PC-3 (cell line): ENCODE data around the gene SLC11A2. TPM values are rescaled to one million over a fixed set of nuclear protein-coding genes. Genes with fewer than 3 reads are reported as not detected.
A peak's percentile ranks its signal among the peaks of the same experiment; 100 is the strongest.

ENCODE experiments used
- ATAC-seq: fragments of 200-7000 bp; cut with Tn5 transposase; 2 replicates; pipeline ENCODE4 v1.9.1; 2020; ENCODE audit warnings: mild to moderate bottlenecking, moderate library complexity
- BruUV-seq: library from RNA; stranded (reverse); fragments of 400-500 nt; replicated peaks from 2 replicates; lab custom pipeline; 2021; lab: Mats Ljungman, UMichigan
- CTCF ChIA-PET: fragments of 300-600 bp; sonication (Branson Sonifier 250); formaldehyde crosslinking; loops from one replicate; lab custom pipeline; 2022; ENCODE audit warnings: antibody characterized with exemption; lab: Charles Lee
- POLR2A ChIA-PET: fragments of 300-600 bp; sonication (Branson Sonifier 250); formaldehyde crosslinking; loops from one replicate; lab custom pipeline; 2022; ENCODE audit warnings: antibody characterized with exemption; ENCODE audit not compliant: unreplicated experiment; lab: Charles Lee
- DNase-seq: peaks from one replicate; pipeline ENCODE4 v3.0.0-alpha.2; 2015
- H2AFZ ChIP-seq: fragments of 300-600 bp; sonication (generic); 2 replicates; pipeline ENCODE4 v1.6.0; 2016; ENCODE audit warnings: antibody characterized with exemption, low read length
- H3F3A ChIP-seq: fragments of 300-600 bp; sonication (generic); one replicate; pipeline ENCODE4 v1.6.0; 2017; ENCODE audit warnings: antibody characterized with exemption, low read length, control low read depth, mild to moderate bottlenecking; ENCODE audit not compliant: unreplicated experiment
- H3K27ac ChIP-seq: fragments of 300-600 bp; sonication (generic); 2 replicates; pipeline ENCODE4 v1.5.1; 2016; ENCODE audit warnings: mild to moderate bottlenecking, low read length
- H3K27me3 ChIP-seq: fragments of 300-600 bp; sonication (generic); 2 replicates; pipeline ENCODE4 v1.6.1; 2016; ENCODE audit warnings: low read length, mixed read lengths
- H3K36me3 ChIP-seq: fragments of 300-600 bp; sonication (generic); 2 replicates; pipeline ENCODE4 v1.6.1; 2016; ENCODE audit warnings: low read depth, mixed run types, low read length, mixed read lengths
- H3K4me1 ChIP-seq: fragments of 300-600 bp; sonication (generic); 2 replicates; pipeline ENCODE4 v1.5.1; 2016; ENCODE audit warnings: low read length; ENCODE audit not compliant: insufficient read depth
- H3K4me2 ChIP-seq: fragments of 300-600 bp; sonication (generic); 2 replicates; pipeline ENCODE4 v1.6.0; 2016; ENCODE audit warnings: low read length
- H3K4me3 ChIP-seq: fragments of 300-600 bp; sonication (generic); 2 replicates; pipeline ENCODE4 v1.5.1; 2016; ENCODE audit warnings: mild to moderate bottlenecking, low read length, mixed read lengths
- H3K79me2 ChIP-seq: fragments of 300-600 bp; sonication (generic); 2 replicates; pipeline ENCODE4 v1.6.1; 2017; ENCODE audit warnings: low read length, mixed read lengths
- H3K9ac ChIP-seq: fragments of 300-600 bp; sonication (generic); 2 replicates; pipeline ENCODE4 v1.6.0; 2016; ENCODE audit warnings: mild to moderate bottlenecking, low read length
- H3K9me2 ChIP-seq: fragments of 300-600 bp; sonication (generic); replicated peaks from 2 replicates; pipeline ENCODE4 v1.6.1; 2016; ENCODE audit warnings: mixed run types, low read length, mixed read lengths
- H3K9me3 ChIP-seq: fragments of 300-600 bp; sonication (generic); 2 replicates; pipeline ENCODE4 v1.6.1; 2016; ENCODE audit warnings: low read length, mixed read lengths
- H4K20me1 ChIP-seq: fragments of 300-600 bp; sonication (generic); 2 replicates; pipeline ENCODE4 v1.6.1; 2016; ENCODE audit warnings: low read length, mixed read lengths
- EZH2 ChIP-seq: fragments of 300-600 bp; sonication (generic); IDR thresholded peaks from one replicate; pipeline ENCODE4 v1.6.1; 2017; ENCODE audit warnings: antibody characterized with exemption, mild to moderate bottlenecking, low read length; ENCODE audit not compliant: unreplicated experiment
- EZH2phosphoT487 ChIP-seq: fragments of 300-600 bp; sonication (generic); IDR thresholded peaks from 2 replicates; pipeline ENCODE4 v1.6.1; 2018; ENCODE audit warnings: mild to moderate bottlenecking, antibody characterized with exemption, low read length, borderline replicate concordance
- intact Hi-C: fragments of 100-400 bp; cut with micrococcal nuclease; formaldehyde crosslinking; loops from 2 replicates; pipeline ENCODE4 v1.9.0; 2023
- total RNA-seq: library from RNA; depleted of rRNA; stranded (reverse); fragments of >200 nt; gene quantifications from 2 replicates; pipeline ENCODE4 v1.2.3, GENCODE V29; 2014
- TF ChIP-seq, protein P1 (sequence below): fragments of 300-600 bp; sonication (generic); conservative IDR thresholded peaks from 2 replicates; pipeline ENCODE4 v1.5.1; 2017; ENCODE audit warnings: antibody characterized with exemption, low read depth, mild to moderate bottlenecking, low read length

SLC11A2 gene
- total RNA-seq, 1 experiment from 2014 or later: 38.8 TPM

DNA sequence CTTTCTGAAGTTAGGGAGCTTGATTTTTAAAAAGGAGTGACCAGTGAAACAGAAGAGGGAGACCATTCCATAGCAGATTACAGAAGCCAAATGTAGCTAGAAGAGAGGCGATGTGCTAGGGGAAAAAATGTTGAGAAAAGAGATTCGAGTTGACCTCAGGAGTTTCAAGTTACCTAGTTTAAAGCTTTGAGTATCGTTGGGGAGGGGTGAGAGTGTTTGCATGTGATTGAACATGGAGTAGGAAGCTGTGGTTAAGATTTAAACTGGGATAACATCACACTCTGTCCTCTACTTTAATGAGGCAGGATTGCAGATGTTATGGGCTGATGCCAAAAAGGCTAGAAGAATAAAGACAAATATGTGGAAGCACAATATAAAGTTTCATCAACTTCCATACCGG, 25.6 kb upstream of the SLC11A2 start:
- peaks cover 19% of the 10 kb centered on the region for H3K4me1 ChIP-seq
- ChIA-PET POLR2A (interaction anchor here (0.6 kb wide), 1 partner anchor 761 kb away, joined by 3 read pairs; no protein-coding TSS in a partner anchor), CTCF (no interaction called here)
- TF ChIP-seq EZH2 (no peak), EZH2phosphoT487 (no peak)
- TF ChIP-seq, protein P1, sequence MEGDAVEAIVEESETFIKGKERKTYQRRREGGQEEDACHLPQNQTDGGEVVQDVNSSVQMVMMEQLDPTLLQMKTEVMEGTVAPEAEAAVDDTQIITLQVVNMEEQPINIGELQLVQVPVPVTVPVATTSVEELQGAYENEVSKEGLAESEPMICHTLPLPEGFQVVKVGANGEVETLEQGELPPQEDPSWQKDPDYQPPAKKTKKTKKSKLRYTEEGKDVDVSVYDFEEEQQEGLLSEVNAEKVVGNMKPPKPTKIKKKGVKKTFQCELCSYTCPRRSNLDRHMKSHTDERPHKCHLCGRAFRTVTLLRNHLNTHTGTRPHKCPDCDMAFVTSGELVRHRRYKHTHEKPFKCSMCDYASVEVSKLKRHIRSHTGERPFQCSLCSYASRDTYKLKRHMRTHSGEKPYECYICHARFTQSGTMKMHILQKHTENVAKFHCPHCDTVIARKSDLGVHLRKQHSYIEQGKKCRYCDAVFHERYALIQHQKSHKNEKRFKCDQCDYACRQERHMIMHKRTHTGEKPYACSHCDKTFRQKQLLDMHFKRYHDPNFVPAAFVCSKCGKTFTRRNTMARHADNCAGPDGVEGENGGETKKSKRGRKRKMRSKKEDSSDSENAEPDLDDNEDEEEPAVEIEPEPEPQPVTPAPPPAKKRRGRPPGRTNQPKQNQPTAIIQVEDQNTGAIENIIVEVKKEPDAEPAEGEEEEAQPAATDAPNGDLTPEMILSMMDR: no peak
- no peaks in the 10 kb centered on the region for H3F3A ChIP-seq
- no peak overlapping the region for H2AFZ ChIP-seq
- ATAC-seq (no peak), DNase-seq (no peak)
- H3K27ac ChIP-seq: no peak overlapping the region
- H3K36me3 ChIP-seq: peaks cover 30% of the 10 kb centered on the region
- H3K4me2 ChIP-seq: no peak overlapping the region
- H3K79me2 ChIP-seq: peaks cover 32% of the 10 kb centered on the region
- H3K9me2 ChIP-seq: no peaks in the 10 kb centered on the region
- no peak overlapping the region for H3K4me3 ChIP-seq
- H3K9ac ChIP-seq: no peak overlapping the region
- no peaks in the 10 kb centered on the region for H4K20me1 ChIP-seq
- intact Hi-C loops: no loop called here
- H3K9me3 ChIP-seq: no peaks in the 10 kb centered on the region
- H3K27me3 ChIP-seq: no peaks in the 10 kb centered on the region
- no TSS peak for BruUV-seq

DNA sequence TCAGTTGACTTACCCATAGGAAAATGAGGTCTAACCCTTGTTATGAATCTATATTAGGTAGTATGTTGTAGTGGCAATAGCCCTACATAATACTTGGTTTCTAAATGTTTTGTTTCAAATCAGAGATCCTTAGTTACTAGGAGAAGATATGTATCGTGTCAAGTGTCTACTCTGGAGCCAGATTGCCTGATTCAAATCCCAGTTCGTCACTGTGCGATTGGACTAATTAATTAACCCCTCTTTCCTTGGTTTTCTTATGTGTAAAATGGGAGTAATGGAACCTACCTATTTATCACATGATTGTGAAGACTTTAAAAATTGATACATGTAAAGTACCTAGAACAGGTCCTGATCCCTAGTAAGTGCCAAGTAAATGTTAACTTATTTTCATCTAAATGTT, 23.3 kb upstream of the SLC11A2 start:
- no peaks in the 10 kb centered on the region for H3K9me2 ChIP-seq
- ChIA-PET POLR2A (no interaction called here), CTCF (no interaction called here)
- no peaks in the 10 kb centered on the region for H3K27me3 ChIP-seq
- DNase-seq (no peak), ATAC-seq (no peak)
- H3K4me3 ChIP-seq: peak overlapping the region; percentile 88
- no peak overlapping the region for H2AFZ ChIP-seq
- no peaks in the 10 kb centered on the region for H3K9me3 ChIP-seq
- peaks cover 32% of the 10 kb centered on the region for H3K79me2 ChIP-seq
- no peaks in the 10 kb centered on the region for H4K20me1 ChIP-seq
- TF ChIP-seq, protein P1: no peak
- TF ChIP-seq EZH2 (no peak), EZH2phosphoT487 (no peak)
- no peaks in the 10 kb centered on the region for H3F3A ChIP-seq
- BruUV-seq: no TSS peak
- H3K4me2 ChIP-seq: peak overlapping the region; percentile 95
- H3K4me1 ChIP-seq: peaks cover 12% of the 10 kb centered on the region
- peak overlapping the region; percentile 94 for H3K9ac ChIP-seq
- H3K36me3 ChIP-seq: peaks cover 18% of the 10 kb centered on the region
- no peak overlapping the region for H3K27ac ChIP-seq
- intact Hi-C loops: loop anchor here (5.0 kb wide), 2 partner anchors 218 to 293 kb away; no protein-coding TSS in a partner anchor

DNA sequence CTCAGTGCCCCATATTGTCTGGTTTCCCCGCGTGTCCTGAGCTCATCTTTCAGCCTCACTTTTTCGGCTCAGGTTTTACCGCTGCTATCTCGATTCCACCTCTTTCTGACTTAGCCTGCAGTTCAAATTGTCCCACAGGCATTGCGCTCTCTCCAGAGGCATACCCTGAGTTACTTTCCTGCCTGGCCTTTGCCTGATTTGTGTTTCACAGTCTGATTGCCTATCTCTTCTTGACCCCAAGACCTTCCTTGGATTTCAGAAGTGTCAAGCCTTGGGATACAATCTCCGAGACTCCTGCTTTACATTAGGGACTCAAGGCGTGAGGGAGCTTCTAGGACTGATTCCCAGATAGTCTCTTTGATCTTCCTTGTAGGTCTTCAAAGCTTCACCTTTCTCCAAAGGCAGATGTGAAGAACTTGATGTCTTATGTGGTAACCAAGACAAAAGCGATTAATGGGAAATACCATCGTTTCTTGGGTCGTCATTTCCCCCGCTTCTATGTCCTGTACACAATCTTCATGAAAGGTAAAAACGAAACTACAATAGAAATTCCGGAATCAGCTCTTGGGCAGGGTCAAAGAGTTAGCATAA, 22.6 kb upstream of the SLC11A2 start:
- peak overlapping the region; percentile 42 for H3K27ac ChIP-seq
- intact Hi-C loops: loop anchor here (5.0 kb wide), 2 partner anchors 219 to 294 kb away; no protein-coding TSS in a partner anchor
- no peak for DNase-seq

More for the DNA sequence above, 22.6 kb upstream of the SLC11A2 start:
- H2AFZ ChIP-seq: peak overlapping the region; percentile 24
- H3K27me3 ChIP-seq: no peaks in the 10 kb centered on the region
- peaks cover 12% of the 10 kb centered on the region for H3K4me1 ChIP-seq
- H3F3A ChIP-seq: no peaks in the 10 kb centered on the region
- H3K9me2 ChIP-seq: no peaks in the 10 kb centered on the region
- ChIA-PET CTCF (no interaction called here), POLR2A (interaction anchor here (0.6 to 1.0 kb wide), 2 partner anchors 29 to 292 kb away, joined by 3 to 4 read pairs; no protein-coding TSS in a partner anchor)
- peak overlapping the region; percentile 88 for H3K4me3 ChIP-seq
- H4K20me1 ChIP-seq: no peaks in the 10 kb centered on the region
- TF ChIP-seq, protein P1: no peak
- TF ChIP-seq EZH2phosphoT487 (no peak), EZH2 (no peak)
- no peak for ATAC-seq
- H3K9me3 ChIP-seq: no peaks in the 10 kb centered on the region
- peak overlapping the region; percentile 95 for H3K4me2 ChIP-seq
- peaks cover 32% of the 10 kb centered on the region for H3K79me2 ChIP-seq
- BruUV-seq: TSS peak; percentile 62
- H3K36me3 ChIP-seq: peaks cover 11% of the 10 kb centered on the region; the same call in 1 of the 2 replicates
- H3K9ac ChIP-seq: peak overlapping the region; percentile 94
